Measurements from ENCODE around the gene FCMR.

FCMR gene

GRCh38 chr1:206963740-206964139 is 42.0 kb upstream of the FCMR start:
- TF ChIP-seq CTCF (IDR thresholded peaks at IDR 0.05; ENCODE audit: low read depth, low read length): no peak
- H3K4me3 ChIP-seq (ENCODE audit: low read depth, low read length): no peak overlapping the region
- no peak for DNase-seq (ENCODE audit: low read depth, low spot score)
- in situ Hi-C loops (cut with HindIII; ENCODE audit: low sequenced_read_pairs): no loop called here

GRCh38 chr1:206963119-206963712 is 41.5 kb upstream of the FCMR start:
- in situ Hi-C loops (cut with HindIII; ENCODE audit: low sequenced_read_pairs): no loop called here
- no peak overlapping the region for H3K4me3 ChIP-seq (ENCODE audit: low read depth, low read length)
- TF ChIP-seq CTCF (IDR thresholded peaks at IDR 0.05; ENCODE audit: low read depth, low read length): no peak
- no peak for DNase-seq (ENCODE audit: low read depth, low spot score)

- TF ChIP-seq CTCF (IDR thresholded peaks at IDR 0.05; ENCODE audit: low read depth, low read length): no peak
- no peak for DNase-seq (ENCODE audit: low read depth, low spot score)
- no peak overlapping the region for H3K4me3 ChIP-seq (ENCODE audit: low read depth, low read length)
- in situ Hi-C loops (cut with HindIII; ENCODE audit: low sequenced_read_pairs): no loop called here
Measured at GRCh38 chr1:206962272-206962671, 40.5 kb upstream of the FCMR start.

GRCh38 chr1:206961668-206962067 is 39.9 kb upstream of the FCMR start:
- DNase-seq (ENCODE audit: low read depth, low spot score): no peak
- H3K4me3 ChIP-seq (ENCODE audit: low read depth, low read length): no peak overlapping the region
- in situ Hi-C loops (cut with HindIII; ENCODE audit: low sequenced_read_pairs): no loop called here
- no peak for TF ChIP-seq CTCF (IDR thresholded peaks at IDR 0.05; ENCODE audit: low read depth, low read length)

- in situ Hi-C loops (cut with HindIII; ENCODE audit: low sequenced_read_pairs): no loop called here
- TF ChIP-seq CTCF (IDR thresholded peaks at IDR 0.05; ENCODE audit: low read depth, low read length): no peak
- H3K4me3 ChIP-seq (ENCODE audit: low read depth, low read length): no peak overlapping the region
- DNase-seq (ENCODE audit: low read depth, low spot score): no peak
Measured at GRCh38 chr1:206960676-206961386, 39.1 kb upstream of the FCMR start.

- DNase-seq (ENCODE audit: low read depth, low spot score): no peak
- TF ChIP-seq CTCF (IDR thresholded peaks at IDR 0.05; ENCODE audit: low read depth, low read length): no peak
- in situ Hi-C loops (cut with HindIII; ENCODE audit: low sequenced_read_pairs): no loop called here
- no peak overlapping the region for H3K4me3 ChIP-seq (ENCODE audit: low read depth, low read length)
Measured at GRCh38 chr1:206958144-206958543, 36.4 kb upstream of the FCMR start.

All from astrocyte of the spinal cord (primary cell).